HG02642 (cell line): ENCODE measurements around the gene CNGB1.
"Not testable (repeated sequence)": the region's sequence is repeated elsewhere in the genome, so short reads cannot be mapped to it uniquely, and the experiment has no call there.

Source experiments
- ATAC-seq: cut with Tn5 transposase; IDR thresholded peaks from one replicate; pipeline ENCODE4 v1.9.1; 2021; ENCODE audit warnings: mild to moderate bottlenecking; ENCODE audit not compliant: unreplicated experiment, poor library complexity

CNGB1 gene

DNA sequence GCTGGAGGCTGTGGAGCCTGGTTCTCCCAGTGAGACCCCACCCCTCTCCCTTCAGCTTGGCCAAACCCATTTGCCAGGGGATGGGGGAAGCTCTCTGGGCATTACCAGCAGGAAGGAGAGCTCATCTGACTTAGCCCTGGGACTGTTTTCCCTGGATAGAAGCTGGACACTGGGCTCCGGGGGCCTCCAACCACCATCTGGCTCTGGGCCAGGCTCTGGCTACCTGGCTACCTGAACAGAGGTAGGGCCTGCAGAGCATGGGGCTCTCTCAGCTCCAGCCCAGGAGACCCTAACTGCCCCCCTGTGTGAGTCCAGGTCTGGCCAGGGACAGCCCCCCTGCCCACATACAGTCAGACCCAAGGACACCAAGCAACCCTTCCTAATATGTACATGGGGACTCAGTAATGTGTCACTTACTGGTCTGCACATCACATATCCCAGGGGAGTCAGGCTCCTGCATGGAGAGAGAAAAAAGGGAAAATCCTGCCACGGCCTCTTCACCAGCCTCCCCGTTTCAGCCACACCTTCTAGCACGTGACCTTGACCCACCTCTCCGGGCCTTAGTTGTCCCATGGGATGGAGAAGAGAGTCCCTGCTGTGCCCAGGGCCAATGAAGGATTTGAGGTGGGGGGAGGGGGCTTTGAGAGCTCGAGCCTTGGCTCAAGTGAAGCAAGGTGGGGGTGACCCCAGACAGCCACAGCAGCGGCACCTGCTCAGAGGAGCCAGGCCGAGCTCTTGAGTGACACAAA is 13.8 kb downstream of the CNGB1 start:
- ATAC-seq = no peak

DNA sequence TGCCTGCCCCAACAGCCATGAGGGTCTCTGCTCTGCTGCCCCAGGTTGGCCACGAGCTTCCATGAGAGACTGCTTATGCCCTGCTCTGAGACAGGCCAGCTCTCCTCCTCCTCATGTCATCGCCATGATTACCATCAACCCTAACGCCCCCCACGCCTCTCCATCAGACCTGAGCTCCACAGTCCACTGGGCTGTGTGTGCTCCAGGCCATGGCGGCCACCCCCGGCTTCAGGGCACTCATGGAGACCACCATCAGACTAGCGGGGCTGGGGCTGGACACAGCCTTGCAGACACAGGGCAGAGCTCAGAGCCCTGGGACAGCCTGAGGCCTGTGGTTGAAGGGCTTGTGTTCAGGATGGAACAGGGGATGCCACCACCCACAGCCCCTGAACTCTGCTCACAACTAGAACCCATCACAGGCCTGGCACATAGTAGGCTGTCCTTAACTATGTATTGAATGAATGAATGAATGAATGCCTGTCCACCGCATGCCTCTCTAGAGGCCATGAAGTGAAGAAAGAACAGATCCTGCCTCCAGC is 14.6 kb downstream of the CNGB1 start:
- no peak for ATAC-seq

DNA sequence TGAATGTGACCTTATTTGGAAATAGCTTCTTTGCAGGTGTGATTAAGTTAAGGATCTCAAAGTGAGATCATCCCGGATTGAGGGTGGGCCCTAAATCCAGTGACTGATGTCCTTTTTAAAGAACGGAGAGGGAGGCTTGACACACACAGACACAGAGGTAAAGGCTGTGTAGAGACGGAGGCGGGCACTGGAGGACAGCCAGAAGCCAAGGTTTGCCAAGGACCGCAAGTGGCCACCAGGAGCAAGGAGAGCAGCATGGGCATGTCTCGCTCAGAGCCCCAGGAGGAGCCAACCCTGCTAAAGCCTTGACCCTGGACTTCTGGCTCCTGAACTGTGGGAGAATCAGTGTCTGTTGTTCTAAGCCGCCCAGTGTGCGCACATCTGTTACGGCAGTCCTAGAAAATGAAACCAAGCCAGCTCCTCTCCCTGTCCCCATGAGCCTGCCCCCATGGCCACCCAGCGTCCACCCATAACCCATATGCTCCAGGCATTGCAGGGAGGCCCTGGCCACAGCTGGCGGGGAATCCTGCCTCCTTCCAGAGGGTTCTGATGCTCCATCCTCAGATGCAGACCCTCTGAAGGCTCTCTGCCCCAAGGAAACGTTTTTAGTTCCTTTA is 15.2 kb downstream of the CNGB1 start:
- ATAC-seq = no peak

GRCh38 chr16:57953857-57954256 is 17.1 kb downstream of the CNGB1 start:
- no peak for ATAC-seq

GRCh38 chr16:57952909-57953308 is 18.0 kb downstream of the CNGB1 start:
- ATAC-seq = no peak

DNA sequence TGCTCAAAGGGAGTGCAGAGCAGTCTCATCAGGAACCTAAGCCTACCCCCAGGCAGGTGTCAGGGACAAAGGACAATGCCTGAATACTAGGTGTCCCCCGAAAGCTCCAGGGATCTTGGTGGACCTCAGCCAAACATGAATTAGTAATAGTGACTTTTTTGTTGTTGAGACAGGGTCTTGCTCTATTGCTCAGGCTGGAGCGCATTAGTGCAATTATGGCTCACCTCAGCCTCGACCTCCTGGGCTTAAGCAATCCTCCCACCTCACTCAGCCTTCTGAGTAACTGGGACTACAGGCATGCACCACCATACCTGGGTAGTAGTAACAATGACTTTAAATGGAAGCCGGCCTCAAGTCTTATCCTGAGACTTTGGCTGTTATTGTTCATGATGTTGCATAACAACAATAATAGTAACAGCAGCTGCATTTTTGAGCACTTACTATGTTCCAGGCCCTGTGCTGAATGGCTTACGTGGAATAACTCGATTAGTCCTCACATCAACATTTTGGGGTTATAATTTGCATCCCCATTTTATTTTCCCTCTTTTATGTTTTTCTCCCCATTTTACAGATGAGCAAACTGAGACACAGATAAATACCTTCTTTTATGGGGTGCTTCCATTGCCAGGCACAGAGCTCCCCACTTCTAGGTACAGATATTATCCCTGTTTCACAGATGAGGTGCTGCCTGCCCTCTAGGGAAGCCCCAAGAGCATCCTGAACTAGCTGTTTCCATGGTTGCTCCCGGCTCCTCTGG is 19.5 kb downstream of the CNGB1 start:
- ATAC-seq = no peak

GRCh38 chr16:57950382-57950781 is 20.5 kb downstream of the CNGB1 start:
- ATAC-seq = no peak

- no peak for ATAC-seq
Observed at GRCh38 chr16:57949595-57950238, 21.2 kb downstream of the CNGB1 start.

GRCh38 chr16:57949013-57949412 is 21.9 kb downstream of the CNGB1 start:
- ATAC-seq = no peak

- no peak for ATAC-seq
Observed at GRCh38 chr16:57948027-57948426, 22.9 kb downstream of the CNGB1 start.

DNA sequence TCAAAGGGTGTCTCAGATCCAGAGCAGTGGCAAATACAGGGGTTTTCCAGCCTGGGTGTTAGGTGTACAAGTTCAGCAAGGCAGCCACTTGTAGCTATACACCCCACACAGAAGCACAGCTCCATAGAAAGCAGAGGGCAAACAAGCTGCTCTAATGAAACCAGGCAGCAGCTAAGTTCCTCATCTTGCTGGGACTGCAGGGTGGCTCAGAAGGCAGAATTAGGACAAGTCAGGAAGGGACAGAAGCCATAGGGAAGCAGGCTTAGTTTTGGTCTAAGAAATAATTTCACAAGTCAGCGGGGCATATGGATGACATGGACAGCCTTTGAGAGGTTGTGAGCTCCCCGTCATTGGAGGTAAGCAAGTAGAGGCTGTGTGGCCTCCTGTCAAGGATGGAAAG is 23.7 kb downstream of the CNGB1 start:
- no peak for ATAC-seq

DNA sequence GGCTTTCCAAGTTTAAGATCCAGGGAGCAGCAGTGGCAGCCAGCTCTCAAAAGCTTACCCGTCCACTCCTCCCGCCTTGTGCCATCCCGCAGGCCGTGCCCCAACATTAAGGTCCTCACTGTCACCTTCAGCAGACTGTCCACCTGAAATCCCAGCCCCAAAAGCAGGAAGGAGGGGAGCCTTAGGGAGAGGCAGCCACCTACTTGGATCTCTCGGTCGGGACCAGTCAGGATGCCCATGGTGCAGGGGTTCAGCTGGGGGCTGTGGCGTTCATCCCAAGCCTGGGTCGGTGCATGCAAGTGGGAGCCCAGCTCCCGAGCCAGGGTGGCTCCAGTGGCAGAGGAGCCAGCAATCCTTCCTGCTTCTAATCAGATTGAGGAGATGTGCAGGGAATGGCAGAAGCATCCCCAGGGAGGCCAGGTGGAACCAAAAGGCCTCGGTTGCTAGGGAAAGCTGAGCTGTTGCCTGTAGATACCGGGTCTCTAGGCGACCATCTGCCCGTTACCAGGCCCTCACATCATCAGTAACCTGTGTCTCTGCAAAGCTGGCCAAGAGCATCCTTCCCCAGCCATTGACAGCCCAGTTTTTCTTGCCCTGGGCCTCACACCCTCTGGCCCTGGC is 24.6 kb downstream of the CNGB1 start:
- ATAC-seq = no peak

- no peak for ATAC-seq
Observed at GRCh38 chr16:57945740-57946138, 25.2 kb downstream of the CNGB1 start.

GRCh38 chr16:57944970-57945739 is 25.8 kb downstream of the CNGB1 start:
- no peak for ATAC-seq

DNA sequence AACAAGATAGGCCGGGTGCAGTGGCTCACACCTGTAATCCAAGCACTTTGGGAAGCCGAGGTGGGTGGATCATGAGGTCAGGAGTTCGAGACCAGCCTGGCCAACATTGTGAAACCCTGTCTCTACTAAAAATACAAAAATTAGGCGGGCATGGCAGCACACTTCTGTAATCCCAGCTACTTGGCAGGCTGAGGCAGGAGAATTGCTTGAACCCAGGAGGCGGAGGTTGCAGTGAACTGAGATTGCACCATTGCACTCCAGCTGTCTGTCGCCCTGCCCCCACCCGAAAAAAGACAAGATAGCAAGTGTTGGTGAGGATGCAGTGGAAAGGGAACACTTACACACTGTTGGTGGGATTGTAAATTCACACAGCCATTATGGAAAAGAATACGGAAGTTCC is 27.5 kb downstream of the CNGB1 start:
- not testable (repeated sequence) for ATAC-seq

GRCh38 chr16:57941901-57942300 is 29.0 kb downstream of the CNGB1 start:
- ATAC-seq = not testable (repeated sequence)

GRCh38 chr16:57941016-57941664 is 29.8 kb downstream of the CNGB1 start:
- no peak for ATAC-seq

DNA sequence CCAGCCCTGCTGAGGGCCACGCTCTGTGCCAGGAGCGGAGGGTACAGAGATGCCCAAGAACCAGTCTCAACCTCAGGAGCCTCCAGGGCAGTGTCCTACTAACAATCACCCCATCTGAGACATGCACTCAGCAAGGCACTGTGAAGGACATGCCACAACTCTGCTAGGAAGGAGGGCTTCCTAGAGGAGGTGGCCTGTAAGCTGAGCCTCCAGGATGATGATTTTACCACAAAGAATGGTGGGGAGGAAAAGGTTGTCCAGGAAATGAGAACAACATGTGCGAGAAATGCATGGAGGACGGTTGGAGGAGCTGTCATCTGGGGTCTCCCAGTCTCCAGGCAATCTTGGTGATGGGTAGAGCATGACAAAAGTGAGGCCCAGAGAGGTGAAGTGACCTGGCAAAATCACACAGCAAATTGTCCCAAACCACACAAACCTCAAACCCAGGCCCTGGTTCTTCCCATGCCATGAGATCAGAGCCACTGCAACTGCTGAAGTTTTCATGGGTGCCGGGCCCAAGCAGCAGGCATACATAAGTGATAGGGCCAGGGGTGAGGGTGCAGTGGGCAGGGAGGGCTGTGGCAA is 30.5 kb downstream of the CNGB1 start:
- no peak for ATAC-seq

GRCh38 chr16:57939872-57940224 is 31.1 kb downstream of the CNGB1 start:
- ATAC-seq = no peak
